Left ventricle myocardium superior (tissue), 1 donor: ENCODE data around the gene FAM170A. TPM values are rescaled to one million over a fixed set of nuclear protein-coding genes. Genes with fewer than 3 reads are reported as not detected.

Source experiments
- ATAC-seq: fragments of 200-7000 bp; cut with Tn5 transposase; one replicate; pipeline ENCODE4 v1.9.1; 2020; ENCODE audit warnings: mild to moderate bottlenecking, moderate library complexity
- DNase-seq: peaks from one replicate; pipeline ENCODE4 v3.0.0-alpha.2; 2020
- intact Hi-C: fragments of 100-400 bp; cut with micrococcal nuclease; formaldehyde crosslinking; loops from one replicate; pipeline ENCODE4 v1.11.0; 2022
- long read RNA-seq: library from polyadenylated mRNA; unstranded; transcript quantifications from one replicate; pipeline ENCODE4 v2.0.0, GENCODE V29; 2021
- total RNA-seq: library from RNA; stranded (reverse); fragmentation: NEBNext Ultra II Directional; extraction: Animal tissue kit (Norgen Biotek cat#: 25700); gene quantifications from one replicate; pipeline ENCODE4 v1.2.1, GENCODE V29; 2021
- donor health status: DM: no; HTN: yes; CAD: no; lungs with severe emphysema.

Gene FAM170A, protein sequence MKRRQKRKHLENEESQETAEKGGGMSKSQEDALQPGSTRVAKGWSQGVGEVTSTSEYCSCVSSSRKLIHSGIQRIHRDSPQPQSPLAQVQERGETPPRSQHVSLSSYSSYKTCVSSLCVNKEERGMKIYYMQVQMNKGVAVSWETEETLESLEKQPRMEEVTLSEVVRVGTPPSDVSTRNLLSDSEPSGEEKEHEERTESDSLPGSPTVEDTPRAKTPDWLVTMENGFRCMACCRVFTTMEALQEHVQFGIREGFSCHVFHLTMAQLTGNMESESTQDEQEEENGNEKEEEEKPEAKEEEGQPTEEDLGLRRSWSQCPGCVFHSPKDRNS
- total RNA-seq, result not detected
- long read RNA-seq, result 0 reads

GRCh38 chr5:119629339-119629738, at the start of gene FAM170A:
Gene FAM170A, plus strand, starts transcription at chr5:119629558. Its CDS starts 211 bp downstream, at chr5:119629769.
- intact Hi-C loops, result no loop called here
- ATAC-seq, result no peak
- DNase-seq, result no peak

DNA sequence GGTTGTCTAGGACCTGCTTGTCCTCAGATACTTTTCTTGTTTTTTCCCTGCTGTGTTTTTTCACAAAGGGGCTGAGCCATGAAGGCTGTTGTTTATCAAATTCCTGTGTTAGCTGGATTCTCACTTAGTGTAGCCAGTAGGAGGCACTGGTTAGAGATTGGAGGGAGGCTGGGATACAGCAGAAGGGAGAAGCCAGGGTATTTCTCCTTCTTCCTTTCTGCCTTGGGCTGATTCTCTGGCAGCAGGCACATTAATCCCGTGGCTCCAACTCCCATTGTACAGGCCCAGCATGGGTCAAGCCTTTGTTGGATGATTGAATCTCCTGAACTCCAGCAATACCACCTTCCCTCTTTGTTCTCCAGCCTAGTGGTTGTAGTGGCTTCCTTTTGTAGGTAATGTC, 46.4 kb upstream of the FAM170A start:
- intact Hi-C loops, result no loop called here
- ATAC-seq (no peak), DNase-seq (no peak)

GRCh38 chr5:119583684-119584083, 45.7 kb upstream of the FAM170A start:
- DNase-seq, result no peak
- no peak for ATAC-seq
- intact Hi-C loops, result no loop called here

- no peak for ATAC-seq
- no peak for DNase-seq
- intact Hi-C loops, result no loop called here
Measured at GRCh38 chr5:119596046-119596445, 33.3 kb upstream of the FAM170A start.

GRCh38 chr5:119597728-119598298, 31.5 kb upstream of the FAM170A start:
- ATAC-seq (no peak), DNase-seq (no peak)
- intact Hi-C loops, result no loop called here

DNA sequence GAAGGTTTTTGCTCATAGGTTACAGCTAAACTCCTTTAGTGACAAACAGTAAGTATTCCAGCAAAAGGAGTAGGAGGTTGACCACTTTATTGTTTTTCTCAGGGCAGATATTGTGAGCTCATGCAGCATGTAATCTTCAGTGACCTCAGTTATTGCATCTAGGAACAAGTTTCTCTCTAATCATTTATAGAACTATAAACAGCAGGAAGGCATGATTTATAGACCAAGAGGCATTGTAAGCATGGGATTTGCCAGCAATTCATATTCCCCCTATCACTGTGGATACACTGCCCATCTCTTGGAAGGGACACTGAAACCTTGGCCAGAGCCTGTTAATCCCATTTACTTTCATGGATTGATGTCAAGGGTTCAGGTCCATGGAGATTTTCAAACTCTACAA, 15.4 kb upstream of the FAM170A start:
- intact Hi-C loops, result no loop called here
- DNase-seq (no peak), ATAC-seq (no peak)

GRCh38 chr5:119614838-119615237, 14.5 kb upstream of the FAM170A start:
- intact Hi-C loops, result no loop called here
- no peak for ATAC-seq

GRCh38 chr5:119626086-119626485, 3.3 kb upstream of the FAM170A start:
- ATAC-seq, result no peak
- no peak for DNase-seq
- intact Hi-C loops, result no loop called here

More at GRCh38 chr5:119614838-119615237, 14.5 kb upstream of the FAM170A start:
- DNase-seq, result no peak

- no peak for ATAC-seq
- DNase-seq, result no peak
- intact Hi-C loops, result no loop called here
Measured at GRCh38 chr5:119630752-119631440, 1.5 kb downstream of the FAM170A start.

GRCh38 chr5:119631660-119632059, 2.3 kb downstream of the FAM170A start:
- ATAC-seq, result no peak
- intact Hi-C loops, result no loop called here
- no peak for DNase-seq

DNA sequence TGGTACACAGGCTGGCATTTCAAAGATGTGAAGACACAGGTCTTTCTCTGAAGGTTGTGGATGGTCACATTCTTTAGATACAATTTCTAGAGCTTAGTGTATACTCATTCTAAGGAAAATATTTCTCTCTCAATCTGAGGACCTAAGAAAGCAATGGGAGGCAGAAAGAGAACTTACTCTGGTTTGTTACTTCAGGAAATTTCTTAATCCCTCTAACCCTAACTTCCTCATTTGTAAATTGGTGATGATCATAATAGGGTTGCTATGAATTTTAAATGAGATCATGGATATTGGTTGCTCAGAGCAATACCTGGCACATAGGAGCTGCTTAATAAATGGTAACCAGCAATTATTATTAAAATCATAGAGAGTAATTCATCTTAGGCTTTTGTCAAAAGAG, 22.1 kb downstream of the FAM170A start:
- intact Hi-C loops, result no loop called here
- ATAC-seq (no peak), DNase-seq (no peak)

GRCh38 chr5:119655061-119655460, 25.7 kb downstream of the FAM170A start:
- intact Hi-C loops, result no loop called here

GRCh38 chr5:119656023-119656422, 26.7 kb downstream of the FAM170A start:
- DNase-seq (no peak), ATAC-seq (no peak)
- intact Hi-C loops, result no loop called here

More at GRCh38 chr5:119655061-119655460, 25.7 kb downstream of the FAM170A start:
- no peak for ATAC-seq
- DNase-seq, result no peak

GRCh38 chr5:119666542-119666941, 37.2 kb downstream of the FAM170A start:
- no peak for DNase-seq
- no peak for ATAC-seq
- intact Hi-C loops, result no loop called here

DNA sequence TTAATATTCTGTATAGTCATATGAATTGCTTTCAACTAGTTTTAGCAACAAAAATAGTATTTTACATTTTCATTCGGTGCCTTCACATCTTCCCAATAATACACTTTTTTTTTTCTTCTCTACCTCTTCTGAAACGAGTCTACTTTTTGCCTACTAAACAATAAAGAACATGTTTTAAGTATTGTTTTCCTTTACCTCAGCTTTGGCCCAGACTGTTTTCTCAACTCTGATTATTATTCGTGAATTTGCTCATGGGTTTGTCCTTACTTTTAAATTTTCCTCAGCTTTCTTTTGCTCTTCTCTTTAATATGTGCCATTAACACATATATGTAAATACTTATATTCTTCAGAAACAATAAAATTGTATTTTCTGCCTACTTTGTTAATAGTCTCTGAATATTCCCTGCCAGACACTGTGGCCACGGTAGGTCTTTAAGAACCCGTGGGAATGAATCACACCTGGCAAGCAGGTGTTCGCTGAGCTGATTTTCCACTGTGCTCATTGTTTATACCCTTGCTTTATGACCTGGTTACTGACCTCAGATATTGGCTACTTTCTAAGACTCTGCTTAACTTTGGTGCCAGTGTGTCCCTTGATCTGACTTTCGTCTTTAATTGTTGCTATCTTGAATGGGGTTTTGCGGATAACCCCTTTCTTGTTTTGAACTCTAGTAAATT, 49.1 kb downstream of the FAM170A start:
- DNase-seq, result no peak
- intact Hi-C loops, result no loop called here
- ATAC-seq, result no peak

GRCh38 chr5:119680080-119680479, 50.7 kb downstream of the FAM170A start:
- no peak for DNase-seq
- ATAC-seq, result no peak
- intact Hi-C loops, result no loop called here

GRCh38 chr5:119681734-119682133, 52.4 kb downstream of the FAM170A start:
- ATAC-seq (no peak), DNase-seq (no peak)
- intact Hi-C loops, result no loop called here

- DNase-seq (no peak), ATAC-seq (no peak)
- intact Hi-C loops, result no loop called here
Measured at GRCh38 chr5:119682372-119682771, 53.0 kb downstream of the FAM170A start.
